RWPE1 (cell line): ENCODE data around the gene CRB1.

Experiments used
- CTCF ChIA-PET: fragments of 350-600 bp; sonication (Branson Sonifier 250); formaldehyde crosslinking; extraction: SDS; loops from one replicate; lab custom pipeline; 2021; lab: Yijun Ruan, JAX
- POLR2A ChIA-PET: fragments of 400-600 bp; formaldehyde crosslinking; extraction: SDS; loops from one replicate; lab custom pipeline; 2020; ENCODE audit warnings: antibody characterized with exemption; ENCODE audit not compliant: low non-redundant PET; lab: Yijun Ruan, JAX
- DNase-seq: peaks from one replicate; pipeline ENCODE4 v3.0.0; 2012; ENCODE audit warnings: low spot score
- H3K27ac ChIP-seq: fragments of 450-650 bp; 2 replicates; pipeline ENCODE4 v1.5.1; 2017
- CTCF ChIP-seq: fragments of 450-650 bp; conservative IDR thresholded peaks from 2 replicates; pipeline ENCODE4 v1.5.1; 2017; ENCODE audit warnings: low read depth, mild to moderate bottlenecking

Gene CRB1

GRCh38 chr1:197234581-197234980 lies 33.5 kb upstream of the CRB1 start:
- TF ChIP-seq CTCF, result no peak
- ChIA-PET CTCF (interaction anchor here (0.7 to 0.8 kb wide), 2 partner anchors 25 to 165 kb away, joined by 3 read pairs; no protein-coding TSS in a partner anchor), POLR2A (no interaction called here)
- no peak for DNase-seq
- H3K27ac ChIP-seq, result no peak overlapping the region

GRCh38 chr1:197235355-197235754 lies 32.7 kb upstream of the CRB1 start:
- no peak for DNase-seq
- TF ChIP-seq CTCF, result no peak
- ChIA-PET POLR2A (no interaction called here), CTCF (no interaction called here)
- H3K27ac ChIP-seq, result no peak overlapping the region

- CTCF ChIA-PET, result interaction anchor here (0.5 to 0.8 kb wide), 3 partner anchors 68 to 109 kb away, joined by 3 read pairs; no protein-coding TSS in a partner anchor
- H3K27ac ChIP-seq, result no peak overlapping the region
- no peak for TF ChIP-seq CTCF
- DNase-seq, result no peak
- POLR2A ChIA-PET, result no interaction called here
These were observed 20.6 kb upstream of the CRB1 start for GRCh38 chr1:197247465-197247864.

- H3K27ac ChIP-seq, result no peak overlapping the region
- POLR2A ChIA-PET, result no interaction called here
- CTCF ChIA-PET, result no interaction called here
- no peak for TF ChIP-seq CTCF
- no peak for DNase-seq
These were observed 18.7 kb upstream of the CRB1 start for GRCh38 chr1:197249324-197249723.

GRCh38 chr1:197250616-197251015 lies 17.4 kb upstream of the CRB1 start:
- TF ChIP-seq CTCF, result no peak
- no peak for DNase-seq
- POLR2A ChIA-PET, result no interaction called here
- CTCF ChIA-PET, result interaction anchor here (0.6 kb wide), 1 partner anchor 106 kb away, joined by 3 read pairs; no protein-coding TSS in a partner anchor
- H3K27ac ChIP-seq, result no peak overlapping the region

GRCh38 chr1:197252973-197253372 lies 15.1 kb upstream of the CRB1 start:
- ChIA-PET POLR2A (no interaction called here), CTCF (no interaction called here)
- DNase-seq, result no peak
- H3K27ac ChIP-seq, result no peak overlapping the region
- TF ChIP-seq CTCF, result no peak

GRCh38 chr1:197254866-197255265 lies 13.2 kb upstream of the CRB1 start:
- POLR2A ChIA-PET, result no interaction called here
- DNase-seq, result no peak
- CTCF ChIA-PET, result no interaction called here
- no peak overlapping the region for H3K27ac ChIP-seq
- no peak for TF ChIP-seq CTCF
